SK-N-SH treated with all-trans-retinoic acid at 6 μM for 48 hours (cell line): ENCODE data around the gene METTL13.
A peak's percentile ranks its signal among the peaks of the same experiment; 100 is the strongest.

Experiments used
- ATAC-seq: fragments of 200-7000 bp; cut with Tn5 transposase; 3 replicates; pipeline ENCODE4 v1.9.1; 2020; ENCODE audit warnings: mild to moderate bottlenecking, moderate library complexity
- ARNTL ChIP-seq: fragments of 450-650 bp; formaldehyde crosslinking; IDR thresholded peaks from 2 replicates; pipeline ENCODE4 v1.5.0; 2020; ENCODE audit warnings: low read depth, mild to moderate bottlenecking, moderate library complexity, borderline replicate concordance
- BACH2 ChIP-seq: fragments of 250-450 bp; sonication (Bioruptor Pico); IDR thresholded peaks from 2 replicates; pipeline ENCODE4 v1.9.0; 2021; ENCODE audit warnings: mild to moderate bottlenecking, borderline replicate concordance
- CSDC2 ChIP-seq: fragments of 250-450 bp; sonication (Bioruptor Pico); IDR thresholded peaks from 2 replicates; pipeline ENCODE4 v1.5.0; 2020; ENCODE audit warnings: mild to moderate bottlenecking, moderate library complexity
- ESRRG ChIP-seq: fragments of 250-450 bp; sonication (Bioruptor Pico); IDR thresholded peaks from 2 replicates; pipeline ENCODE4 v1.6.1; 2021; ENCODE audit warnings: mild to moderate bottlenecking
- GLIS3 ChIP-seq: fragments of 250-450 bp; sonication (Bioruptor Pico); IDR thresholded peaks from 2 replicates; pipeline ENCODE4 v1.5.0; 2020; ENCODE audit warnings: mild to moderate bottlenecking, moderate library complexity
- ISL1 ChIP-seq: fragments of 250-450 bp; sonication (Bioruptor Pico); IDR thresholded peaks from 2 replicates; pipeline ENCODE4 v2.1.2; 2022; ENCODE audit warnings: mild to moderate bottlenecking, moderate library complexity
- OSR1 ChIP-seq: fragments of 250-450 bp; sonication (Bioruptor Pico); IDR thresholded peaks from 2 replicates; pipeline ENCODE4 v1.8.0; 2022; ENCODE audit warnings: moderate library complexity, mild to moderate bottlenecking, inconsistent platforms
- POU6F1 ChIP-seq: fragments of 250-450 bp; sonication (Bioruptor Pico); IDR thresholded peaks from 2 replicates; pipeline ENCODE4 v1.8.0; 2021; ENCODE audit warnings: low read depth, mild to moderate bottlenecking, moderate library complexity, borderline replicate concordance
- PPARA ChIP-seq: fragments of 250-450 bp; sonication (Bioruptor Pico); IDR thresholded peaks from 2 replicates; pipeline ENCODE4 v1.5.0; 2020; ENCODE audit warnings: mild to moderate bottlenecking, borderline replicate concordance
- RARB ChIP-seq: fragments of 250-450 bp; sonication (Bioruptor Pico); IDR thresholded peaks from 2 replicates; pipeline ENCODE4 v1.8.0; 2021; ENCODE audit warnings: mild to moderate bottlenecking, moderate library complexity
- TCF4 ChIP-seq: fragments of 250-450 bp; sonication (Bioruptor Pico); IDR thresholded peaks from 2 replicates; pipeline ENCODE4 v1.8.0; 2021; ENCODE audit warnings: mild to moderate bottlenecking, moderate library complexity, borderline replicate concordance
- TOX ChIP-seq: fragments of 250-450 bp; sonication (Bioruptor Pico); IDR thresholded peaks from 2 replicates; pipeline ENCODE4 v1.8.0; 2021; ENCODE audit warnings: mild to moderate bottlenecking, moderate library complexity, borderline replicate concordance
- ZC3H10 ChIP-seq: fragments of 250-450 bp; sonication (Bioruptor Pico); IDR thresholded peaks from 2 replicates; pipeline ENCODE4 v1.5.1; 2021; ENCODE audit warnings: mild to moderate bottlenecking, moderate library complexity
- ZFP3 ChIP-seq: fragments of 250-450 bp; sonication (Bioruptor Pico); IDR thresholded peaks from 2 replicates; pipeline ENCODE4 v1.5.0; 2020; ENCODE audit warnings: mild to moderate bottlenecking, moderate library complexity
- ZFP30 ChIP-seq: fragments of 450-650 bp; formaldehyde crosslinking; IDR thresholded peaks from 2 replicates; pipeline ENCODE4 v1.5.0; 2022; ENCODE audit warnings: mild to moderate bottlenecking, moderate library complexity
- ZNF565 ChIP-seq: fragments of 450-650 bp; formaldehyde crosslinking; conservative IDR thresholded peaks from 2 replicates; pipeline ENCODE4 v1.5.0; 2020; ENCODE audit warnings: low read depth, mild to moderate bottlenecking, moderate library complexity
- ZNF8 ChIP-seq: fragments of 450-650 bp; formaldehyde crosslinking; IDR thresholded peaks from 2 replicates; pipeline ENCODE4 v1.5.0; 2020; ENCODE audit warnings: mild to moderate bottlenecking, moderate library complexity
- TF ChIP-seq, protein P1 (sequence below): fragments of 250-450 bp; sonication (Bioruptor Pico); IDR thresholded peaks from 2 replicates; pipeline ENCODE4 v1.5.1; 2020; ENCODE audit warnings: low read depth, mild to moderate bottlenecking, moderate library complexity
- TF ChIP-seq, protein P2 (sequence below): fragments of 250-450 bp; sonication (Bioruptor Pico); IDR thresholded peaks from 2 replicates; pipeline ENCODE4 v1.5.0; 2020; ENCODE audit warnings: mild to moderate bottlenecking, moderate library complexity

Gene METTL13

DNA sequence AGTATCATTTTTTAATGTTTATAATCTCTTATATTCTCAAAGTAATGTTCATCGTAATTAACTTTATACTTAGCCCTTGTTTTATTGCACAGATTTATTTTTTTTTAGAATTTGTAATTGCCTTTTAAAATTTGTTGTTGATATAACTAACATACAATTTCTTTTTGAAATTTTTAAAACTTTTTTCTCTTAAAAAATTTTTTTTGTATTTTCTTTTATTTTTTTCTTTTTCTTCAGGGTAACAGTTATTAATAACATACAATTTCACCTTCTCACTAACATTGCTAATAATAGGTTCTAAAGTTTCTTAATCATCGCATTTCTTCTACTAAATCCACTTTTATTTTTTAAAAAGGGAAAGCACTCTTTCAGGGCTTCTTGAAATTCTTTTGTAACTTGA, 28.3 kb upstream of the METTL13 start:
- ATAC-seq: no peak
- no peak for TF ChIP-seq ZFP3 (CRISPR knock-in tag)
- no peak for TF ChIP-seq GLIS3 (CRISPR knock-in tag)
- TF ChIP-seq TCF4: no peak
- TF ChIP-seq, protein P1, sequence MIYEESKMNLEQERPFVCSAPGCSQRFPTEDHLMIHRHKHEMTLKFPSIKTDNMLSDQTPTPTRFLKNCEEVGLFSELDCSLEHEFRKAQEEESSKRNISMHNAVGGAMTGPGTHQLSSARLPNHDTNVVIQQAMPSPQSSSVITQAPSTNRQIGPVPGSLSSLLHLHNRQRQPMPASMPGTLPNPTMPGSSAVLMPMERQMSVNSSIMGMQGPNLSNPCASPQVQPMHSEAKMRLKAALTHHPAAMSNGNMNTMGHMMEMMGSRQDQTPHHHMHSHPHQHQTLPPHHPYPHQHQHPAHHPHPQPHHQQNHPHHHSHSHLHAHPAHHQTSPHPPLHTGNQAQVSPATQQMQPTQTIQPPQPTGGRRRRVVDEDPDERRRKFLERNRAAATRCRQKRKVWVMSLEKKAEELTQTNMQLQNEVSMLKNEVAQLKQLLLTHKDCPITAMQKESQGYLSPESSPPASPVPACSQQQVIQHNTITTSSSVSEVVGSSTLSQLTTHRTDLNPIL: no peak
- TF ChIP-seq RARB (CRISPR knock-in tag): no peak
- TF ChIP-seq ISL1: no peak

DNA sequence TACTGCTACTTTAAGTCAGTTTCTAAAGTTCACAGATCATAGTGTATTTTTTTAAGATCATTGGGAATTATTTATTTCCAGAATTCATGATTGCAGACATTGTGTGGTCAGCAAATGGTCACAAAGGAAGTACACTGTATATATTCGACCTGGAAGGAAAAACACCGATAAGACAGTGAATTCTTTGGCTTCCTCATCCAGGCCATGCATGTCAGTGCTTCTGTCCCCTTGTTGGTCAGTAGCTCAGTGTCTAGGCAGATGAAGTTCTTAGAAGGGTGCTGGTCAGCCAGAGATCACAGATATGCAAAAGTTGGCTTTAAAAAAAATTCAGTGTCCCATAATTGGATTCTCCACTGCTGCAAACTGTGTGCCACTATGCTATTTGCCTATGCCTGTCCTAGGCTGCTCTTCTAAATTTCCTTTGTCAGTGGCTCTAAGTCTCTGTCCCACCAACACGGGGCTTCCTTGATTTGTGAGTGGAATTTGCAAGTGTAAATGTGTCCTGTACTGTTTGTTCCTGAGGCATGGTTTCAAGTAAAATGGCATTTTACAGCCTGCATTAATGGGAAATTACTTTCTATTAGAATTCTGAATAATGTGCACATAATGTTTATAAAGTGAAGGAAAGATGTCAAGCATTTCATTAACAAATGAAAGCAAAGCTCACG, 27.6 kb upstream of the METTL13 start:
- TF ChIP-seq BACH2 (CRISPR knock-in tag) (no peak), ZFP30 (CRISPR knock-in tag) (no peak), ZNF8 (CRISPR knock-in tag) (no peak), PPARA (CRISPR knock-in tag) (no peak), ZFP3 (CRISPR knock-in tag) (no peak), GLIS3 (CRISPR knock-in tag) (no peak), ARNTL (no peak), ESRRG (no peak)
- TF ChIP-seq, protein P1: no peak
- TF ChIP-seq, protein P2, sequence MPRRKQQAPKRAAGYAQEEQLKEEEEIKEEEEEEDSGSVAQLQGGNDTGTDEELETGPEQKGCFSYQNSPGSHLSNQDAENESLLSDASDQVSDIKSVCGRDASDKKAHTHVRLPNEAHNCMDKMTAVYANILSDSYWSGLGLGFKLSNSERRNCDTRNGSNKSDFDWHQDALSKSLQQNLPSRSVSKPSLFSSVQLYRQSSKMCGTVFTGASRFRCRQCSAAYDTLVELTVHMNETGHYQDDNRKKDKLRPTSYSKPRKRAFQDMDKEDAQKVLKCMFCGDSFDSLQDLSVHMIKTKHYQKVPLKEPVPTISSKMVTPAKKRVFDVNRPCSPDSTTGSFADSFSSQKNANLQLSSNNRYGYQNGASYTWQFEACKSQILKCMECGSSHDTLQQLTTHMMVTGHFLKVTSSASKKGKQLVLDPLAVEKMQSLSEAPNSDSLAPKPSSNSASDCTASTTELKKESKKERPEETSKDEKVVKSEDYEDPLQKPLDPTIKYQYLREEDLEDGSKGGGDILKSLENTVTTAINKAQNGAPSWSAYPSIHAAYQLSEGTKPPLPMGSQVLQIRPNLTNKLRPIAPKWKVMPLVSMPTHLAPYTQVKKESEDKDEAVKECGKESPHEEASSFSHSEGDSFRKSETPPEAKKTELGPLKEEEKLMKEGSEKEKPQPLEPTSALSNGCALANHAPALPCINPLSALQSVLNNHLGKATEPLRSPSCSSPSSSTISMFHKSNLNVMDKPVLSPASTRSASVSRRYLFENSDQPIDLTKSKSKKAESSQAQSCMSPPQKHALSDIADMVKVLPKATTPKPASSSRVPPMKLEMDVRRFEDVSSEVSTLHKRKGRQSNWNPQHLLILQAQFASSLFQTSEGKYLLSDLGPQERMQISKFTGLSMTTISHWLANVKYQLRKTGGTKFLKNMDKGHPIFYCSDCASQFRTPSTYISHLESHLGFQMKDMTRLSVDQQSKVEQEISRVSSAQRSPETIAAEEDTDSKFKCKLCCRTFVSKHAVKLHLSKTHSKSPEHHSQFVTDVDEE (CRISPR knock-in tag): no peak
- peak; percentile 14; the same call in 2 of the 3 replicates for ATAC-seq

DNA sequence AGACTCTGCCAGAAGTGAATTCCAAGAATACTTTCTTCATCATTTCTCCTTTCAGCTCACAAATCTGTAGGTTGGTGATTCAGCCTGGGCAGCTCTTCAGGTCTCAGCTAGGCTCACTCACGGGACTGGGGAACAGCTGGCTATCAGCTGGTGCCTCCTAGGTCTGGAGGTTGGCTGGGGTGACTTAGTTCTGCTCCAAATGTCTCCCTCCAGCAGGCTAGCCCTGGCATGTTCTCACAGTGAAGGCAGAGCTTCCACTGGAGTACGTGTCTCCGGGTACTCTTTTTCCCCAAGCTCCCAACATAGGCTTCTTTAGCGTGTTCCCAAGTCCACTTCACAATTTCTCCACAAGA, 27.1 kb upstream of the METTL13 start:
- TF ChIP-seq, protein P2 (CRISPR knock-in tag): no peak
- no peak for TF ChIP-seq ARNTL
- TF ChIP-seq, protein P1: no peak
- no peak for TF ChIP-seq ZFP30 (CRISPR knock-in tag)
- no peak for TF ChIP-seq RARB (CRISPR knock-in tag)
- no peak for TF ChIP-seq ZFP3 (CRISPR knock-in tag)
- no peak for TF ChIP-seq ZC3H10 (CRISPR knock-in tag)
- TF ChIP-seq TCF4: no peak
- no peak for TF ChIP-seq POU6F1 (CRISPR knock-in tag)
- TF ChIP-seq ZNF8 (CRISPR knock-in tag): no peak
- no peak for TF ChIP-seq OSR1
- TF ChIP-seq BACH2 (CRISPR knock-in tag): no peak
- no peak for TF ChIP-seq ESRRG
- TF ChIP-seq ZNF565 (CRISPR knock-in tag): no peak
- TF ChIP-seq CSDC2: no peak
- no peak for TF ChIP-seq PPARA (CRISPR knock-in tag)
- TF ChIP-seq GLIS3 (CRISPR knock-in tag): no peak
- TF ChIP-seq TOX (CRISPR knock-in tag): no peak
- peak; percentile 77 for ATAC-seq
